ENCODE measurements around the gene WFDC10B.
"Not testable (repeated sequence)": the region's sequence is repeated elsewhere in the genome, so short reads cannot be mapped to it uniquely, and the experiment has no call there.

The WFDC10B gene

GRCh38 chr20:45704969-45705637 lies at the start of gene WFDC10B:
Gene WFDC10B (minus strand): TSS chr20:45705019. CDS start chr20:45685992, 19,027 bp downstream.
- DNase-seq (ENCODE audit: low read depth in 2 of 2), result no peak

- no peak for DNase-seq (ENCODE audit: low read depth in 2 of 2)
Measured at GRCh38 chr20:45752746-45753145, 47.9 kb upstream of the WFDC10B start.

GRCh38 chr20:45751721-45752120 lies 46.9 kb upstream of the WFDC10B start:
- DNase-seq (ENCODE audit: low read depth in 2 of 2), result no peak

- no peak for DNase-seq (ENCODE audit: low read depth in 2 of 2)
Measured at GRCh38 chr20:45745015-45745414, 40.2 kb upstream of the WFDC10B start.

- DNase-seq (ENCODE audit: low read depth in 2 of 2), result no peak
Measured at GRCh38 chr20:45742596-45742995, 37.8 kb upstream of the WFDC10B start.

GRCh38 chr20:45735988-45736387 lies 31.2 kb upstream of the WFDC10B start:
- DNase-seq (ENCODE audit: low read depth in 2 of 2), result no peak

GRCh38 chr20:45735552-45735951 lies 30.7 kb upstream of the WFDC10B start:
- no peak for DNase-seq (ENCODE audit: low read depth in 2 of 2)

GRCh38 chr20:45732199-45732598 lies 27.4 kb upstream of the WFDC10B start:
- no peak for DNase-seq (ENCODE audit: low read depth in 2 of 2)

- no peak for DNase-seq (ENCODE audit: low read depth in 2 of 2)
Measured at GRCh38 chr20:45727044-45727443, 22.2 kb upstream of the WFDC10B start.

- DNase-seq (ENCODE audit: low read depth in 2 of 2), result no peak
Measured at GRCh38 chr20:45725134-45725533, 20.3 kb upstream of the WFDC10B start.

GRCh38 chr20:45722047-45722446 lies 17.2 kb upstream of the WFDC10B start, which contains the start of gene SPINT4:
Gene SPINT4 (plus strand): TSS chr20:45722347. CDS start chr20:45722368, 21 bp downstream.
- DNase-seq (ENCODE audit: low read depth in 2 of 2), result no peak

GRCh38 chr20:45716141-45716688 lies 11.4 kb upstream of the WFDC10B start:
- DNase-seq (ENCODE audit: low read depth in 2 of 2), result not testable (repeated sequence)

- DNase-seq (ENCODE audit: low read depth in 2 of 2), result no peak
Measured at GRCh38 chr20:45701873-45702272, 2.9 kb downstream of the WFDC10B start, which contains the start of gene WFDC13. Gene WFDC13 (plus strand): TSS chr20:45702038. CDS start chr20:45702124, 86 bp downstream.

- no peak for DNase-seq (ENCODE audit: low read depth in 2 of 2)
Measured at GRCh38 chr20:45701104-45701503, 3.7 kb downstream of the WFDC10B start.

- DNase-seq (ENCODE audit: low read depth in 2 of 2), result no peak
Measured at GRCh38 chr20:45695496-45695895, 9.3 kb downstream of the WFDC10B start.

- not testable (repeated sequence) for DNase-seq (ENCODE audit: low read depth in 2 of 2)
Measured at GRCh38 chr20:45693346-45693745, 11.5 kb downstream of the WFDC10B start.

- DNase-seq (ENCODE audit: low read depth in 2 of 2), result no peak
Measured at GRCh38 chr20:45685896-45686295, 18.9 kb downstream of the WFDC10B start.

- DNase-seq (ENCODE audit: low read depth in 2 of 2), result no peak
Measured at GRCh38 chr20:45679650-45680049, 25.2 kb downstream of the WFDC10B start.

- no peak for DNase-seq (ENCODE audit: low read depth in 2 of 2)
Measured at GRCh38 chr20:45672765-45673164, 32.1 kb downstream of the WFDC10B start.

GRCh38 chr20:45670139-45670538 lies 34.7 kb downstream of the WFDC10B start, which contains the start of gene WFDC11:
Gene WFDC11 (minus strand): TSS chr20:45670239. CDS start chr20:45650600, 19,639 bp downstream.
- DNase-seq (ENCODE audit: low read depth in 2 of 2), result no peak

GRCh38 chr20:45657038-45657437 lies 47.8 kb downstream of the WFDC10B start:
- not testable (repeated sequence) for DNase-seq (ENCODE audit: low read depth in 2 of 2)

GRCh38 chr20:45651726-45652125 lies 53.1 kb downstream of the WFDC10B start:
- not testable (repeated sequence) for DNase-seq (ENCODE audit: low read depth in 2 of 2)

- no peak for DNase-seq (ENCODE audit: low read depth in 2 of 2)
Measured at GRCh38 chr20:45649312-45649863, 55.4 kb downstream of the WFDC10B start.

Measured in stimulated activated CD4-positive, alpha-beta T cell treated with anti-CD3 and anti-CD28 coated beads, Interleukin-15, amount 100 ng/mL, for 48 hours (primary cell).